GM13976 (cell line): ENCODE data around the gene ZC2HC1C.
"Not testable (repeated sequence)": the region's sequence is repeated elsewhere in the genome, so short reads cannot be mapped to it uniquely, and the experiment has no call there.

ENCODE experiments used
- DNase-seq: peaks from one replicate; pipeline ENCODE4 v3.0.0; 2012; ENCODE audit warnings: low spot score
- in situ Hi-C: fragments of 300-500 bp; cut with MboI; formaldehyde crosslinking; loops from one replicate; pipeline ENCODE4 v1.12.0; 2022; ENCODE audit warnings: low sequenced_read_pairs, mixed read lengths, inconsistent platforms; ENCODE audit not compliant: unreplicated experiment
- TF ChIP-seq, protein P1 (sequence below): IDR thresholded peaks from 2 replicates; pipeline ENCODE4 v1.5.1; 2012; ENCODE audit warnings: borderline replicate concordance, mild to moderate bottlenecking; ENCODE audit not compliant: insufficient read depth; ENCODE audit errors: extremely low read depth, missing control alignments, control extremely low read depth

Gene ZC2HC1C

GRCh38 chr14:75126121-75126544 lies 56.7 kb downstream of the ZC2HC1C start:
- in situ Hi-C loops, result loop anchor here (25.0 kb wide), 1 partner anchor 361 kb away; no protein-coding TSS in a partner anchor
- TF ChIP-seq, protein P1, sequence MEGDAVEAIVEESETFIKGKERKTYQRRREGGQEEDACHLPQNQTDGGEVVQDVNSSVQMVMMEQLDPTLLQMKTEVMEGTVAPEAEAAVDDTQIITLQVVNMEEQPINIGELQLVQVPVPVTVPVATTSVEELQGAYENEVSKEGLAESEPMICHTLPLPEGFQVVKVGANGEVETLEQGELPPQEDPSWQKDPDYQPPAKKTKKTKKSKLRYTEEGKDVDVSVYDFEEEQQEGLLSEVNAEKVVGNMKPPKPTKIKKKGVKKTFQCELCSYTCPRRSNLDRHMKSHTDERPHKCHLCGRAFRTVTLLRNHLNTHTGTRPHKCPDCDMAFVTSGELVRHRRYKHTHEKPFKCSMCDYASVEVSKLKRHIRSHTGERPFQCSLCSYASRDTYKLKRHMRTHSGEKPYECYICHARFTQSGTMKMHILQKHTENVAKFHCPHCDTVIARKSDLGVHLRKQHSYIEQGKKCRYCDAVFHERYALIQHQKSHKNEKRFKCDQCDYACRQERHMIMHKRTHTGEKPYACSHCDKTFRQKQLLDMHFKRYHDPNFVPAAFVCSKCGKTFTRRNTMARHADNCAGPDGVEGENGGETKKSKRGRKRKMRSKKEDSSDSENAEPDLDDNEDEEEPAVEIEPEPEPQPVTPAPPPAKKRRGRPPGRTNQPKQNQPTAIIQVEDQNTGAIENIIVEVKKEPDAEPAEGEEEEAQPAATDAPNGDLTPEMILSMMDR, result no peak
- peak; percentile 40 for DNase-seq

DNA sequence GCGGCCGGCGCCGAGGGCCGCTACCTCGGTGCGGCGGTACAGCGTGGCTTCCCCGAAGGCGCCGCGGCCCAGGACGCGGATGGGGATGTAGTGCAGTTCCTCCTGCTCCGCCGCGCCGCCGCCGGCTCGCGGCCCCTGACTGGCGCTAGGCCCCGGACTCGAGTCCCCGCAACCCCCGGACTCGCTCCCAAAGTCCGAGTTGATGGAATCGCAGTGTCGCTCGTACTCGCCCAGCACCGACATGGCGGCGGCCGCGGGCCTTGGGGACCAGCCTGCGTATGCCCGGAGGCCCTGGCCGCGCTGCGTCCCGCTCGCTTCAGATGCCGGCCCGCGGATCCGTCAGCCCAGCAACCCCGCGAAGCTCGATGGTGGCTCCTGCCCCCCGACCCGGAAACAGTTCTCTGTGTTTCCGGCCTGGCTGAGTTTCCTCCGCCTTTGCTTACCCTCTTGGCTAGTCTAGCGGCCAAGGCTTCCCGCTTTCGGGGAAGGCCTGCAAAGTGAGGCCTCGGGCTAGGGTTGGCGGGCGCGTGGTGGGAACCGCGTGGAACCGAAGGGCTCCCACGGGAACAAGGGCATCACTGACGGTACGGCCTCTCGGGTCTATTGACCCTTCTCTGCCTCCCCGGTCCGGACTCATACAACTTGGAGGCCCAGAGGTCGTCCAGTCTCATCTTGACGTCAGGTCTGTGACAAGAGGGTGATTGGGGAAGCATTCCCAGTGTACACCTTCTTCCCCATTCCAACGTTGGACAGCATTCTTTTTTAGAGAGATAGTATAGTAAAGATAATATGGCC lies 57.4 kb downstream of the ZC2HC1C start, which contains the start of gene NEK9:
TSS of gene NEK9 (minus strand) at position 370 of the 795 bp plus-strand sequence. CDS start at position 243, 127 bp downstream.
- TF ChIP-seq, protein P1, result no peak
- peak; percentile 94 for DNase-seq
- in situ Hi-C loops, result loop anchor here (25.0 kb wide), 1 partner anchor 360 kb away; no protein-coding TSS in a partner anchor

- in situ Hi-C loops, result loop anchor here (25.0 kb wide), 1 partner anchor 360 kb away; no protein-coding TSS in a partner anchor
- not testable (repeated sequence) for DNase-seq
These were observed 58.0 kb downstream of the ZC2HC1C start for GRCh38 chr14:75127474-75127820.

- no peak for DNase-seq
- in situ Hi-C loops, result loop anchor here (25.0 kb wide), 1 partner anchor 359 kb away; no protein-coding TSS in a partner anchor
- TF ChIP-seq, protein P1, result no peak
These were observed 58.6 kb downstream of the ZC2HC1C start for GRCh38 chr14:75127903-75128595.

DNA sequence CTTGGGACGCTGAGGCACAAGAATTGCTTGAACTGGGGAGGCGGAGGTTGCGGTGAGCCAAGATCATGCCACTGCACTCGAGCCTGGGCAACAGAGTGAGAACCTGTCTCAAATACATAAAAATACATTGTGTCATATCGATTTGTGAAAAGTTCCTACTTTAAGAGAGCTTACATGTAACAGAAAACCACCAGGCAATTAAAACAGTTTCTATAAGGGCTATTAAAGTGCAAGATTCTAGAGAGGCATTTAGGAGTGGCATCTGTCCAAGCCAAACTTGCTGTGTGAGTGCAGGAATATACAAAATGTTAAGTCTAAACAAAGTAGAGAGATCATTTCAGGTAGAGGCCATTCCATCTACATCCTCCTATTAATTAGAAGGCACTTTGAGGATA lies 59.2 kb downstream of the ZC2HC1C start:
- in situ Hi-C loops, result loop anchor here (25.0 kb wide), 1 partner anchor 359 kb away; no protein-coding TSS in a partner anchor
- no peak for DNase-seq
- TF ChIP-seq, protein P1, result no peak
